Dermis lymphatic vessel endothelial cell (primary cell): ENCODE measurements around the gene TSHZ3. TPM values are rescaled to one million over a fixed set of nuclear protein-coding genes. Genes with fewer than 3 reads are reported as not detected.

Experiments used
- total RNA-seq: library from RNA; depleted of rRNA; stranded (reverse); fragments of >200 nt; gene quantifications from 2 replicates; pipeline ENCODE4 v1.2.1, GENCODE V29; 2014

TSHZ3 gene
- 0.43 and 0.95 TPM in 2 replicates for total RNA-seq

GRCh38 chr19:31349160-31349881 lies at the start of gene TSHZ3:
TSS of gene TSHZ3 (minus strand) at chr19:31349436. CDS start at chr19:31349219, 217 bp downstream.

